AG10803 (cell line): ENCODE results near the gene PTPRM.

ENCODE experiments used
- DNase-seq: peaks from one replicate; pipeline ENCODE4 v3.0.0; 2010; ENCODE audit warnings: low read depth
- H3K4me3 ChIP-seq: 2 replicates; pipeline ENCODE4 v1.5.1; 2011; ENCODE audit warnings: mild to moderate bottlenecking, low read length, control low read depth
- CTCF ChIP-seq: conservative IDR thresholded peaks from 2 replicates; pipeline ENCODE4 v1.5.1; 2011; ENCODE audit warnings: mild to moderate bottlenecking, low read length, control low read depth, inconsistent platforms

The PTPRM gene

GRCh38 chr18:8348051-8348720, 781.1 kb downstream of the PTPRM start:
- no peak for DNase-seq
- H3K4me3 ChIP-seq = no peak overlapping the region
- TF ChIP-seq CTCF = no peak

- H3K4me3 ChIP-seq = no peak overlapping the region
- no peak for TF ChIP-seq CTCF
- DNase-seq = no peak
These were observed 782.6 kb downstream of the PTPRM start for GRCh38 chr18:8349608-8350323.

GRCh38 chr18:8350628-8351027, 783.5 kb downstream of the PTPRM start:
- no peak for TF ChIP-seq CTCF
- H3K4me3 ChIP-seq = no peak overlapping the region
- DNase-seq = no peak

GRCh38 chr18:8351161-8351560, 784.0 kb downstream of the PTPRM start:
- DNase-seq = peak; percentile 24
- H3K4me3 ChIP-seq = no peak overlapping the region
- TF ChIP-seq CTCF = no peak

- H3K4me3 ChIP-seq = no peak overlapping the region
- no peak for DNase-seq
- TF ChIP-seq CTCF = no peak
These were observed 787.2 kb downstream of the PTPRM start for GRCh38 chr18:8354304-8354703.

GRCh38 chr18:8356001-8356400, 788.9 kb downstream of the PTPRM start:
- DNase-seq = no peak
- no peak overlapping the region for H3K4me3 ChIP-seq
- TF ChIP-seq CTCF = no peak

- H3K4me3 ChIP-seq = no peak overlapping the region
- DNase-seq = no peak
- no peak for TF ChIP-seq CTCF
These were observed 790.2 kb downstream of the PTPRM start for GRCh38 chr18:8357320-8357719.
